ENCODE results near the gene GSTP1.
"Not testable (repeated sequence)": the region's sequence is repeated elsewhere in the genome, so short reads cannot be mapped to it uniquely, and the experiment has no call there.

Gene GSTP1

GRCh38 chr11:67615728-67616430 is 32.3 kb downstream of the GSTP1 start:
- DNase-seq (ENCODE audit: low read depth): no peak

- no peak for DNase-seq (ENCODE audit: low read depth)
These were observed 33.0 kb downstream of the GSTP1 start for GRCh38 chr11:67616431-67617242.

- DNase-seq (ENCODE audit: low read depth): no peak
These were observed 33.8 kb downstream of the GSTP1 start for GRCh38 chr11:67617243-67617953.

GRCh38 chr11:67618901-67619659 is 35.5 kb downstream of the GSTP1 start:
- not testable (repeated sequence) for DNase-seq (ENCODE audit: low read depth)

- not testable (repeated sequence) for DNase-seq (ENCODE audit: low read depth)
These were observed 36.3 kb downstream of the GSTP1 start for GRCh38 chr11:67619683-67620618.

DNA sequence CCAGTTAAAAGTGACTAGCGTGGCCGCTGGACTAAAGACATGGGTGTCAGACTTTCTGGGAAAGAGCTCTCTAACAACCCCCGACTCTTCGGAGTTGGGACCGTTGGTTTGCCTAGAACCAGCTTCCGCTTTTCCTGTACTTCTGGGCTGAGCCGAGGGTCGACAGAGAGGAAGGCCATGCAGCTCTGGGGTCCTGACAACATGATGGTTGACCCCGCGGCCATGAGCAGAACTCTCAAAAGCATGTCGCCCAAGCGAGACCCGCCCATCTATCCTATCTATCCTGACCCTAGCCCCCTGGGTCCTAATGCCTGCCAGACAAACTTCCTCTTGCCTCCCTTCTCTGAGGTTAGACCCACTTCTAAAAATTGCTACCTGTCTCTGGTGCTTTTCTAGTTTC is 37.0 kb downstream of the GSTP1 start:
- DNase-seq (ENCODE audit: low read depth): not testable (repeated sequence)

GRCh38 chr11:67621928-67622327 is 38.3 kb downstream of the GSTP1 start:
- DNase-seq (ENCODE audit: low read depth): not testable (repeated sequence)

GRCh38 chr11:67622905-67623304 is 39.3 kb downstream of the GSTP1 start:
- DNase-seq (ENCODE audit: low read depth): not testable (repeated sequence)

- not testable (repeated sequence) for DNase-seq (ENCODE audit: low read depth)
These were observed 40.2 kb downstream of the GSTP1 start for GRCh38 chr11:67623795-67624194.

GRCh38 chr11:67626131-67626833 is 42.7 kb downstream of the GSTP1 start:
- not testable (repeated sequence) for DNase-seq (ENCODE audit: low read depth)

DNA sequence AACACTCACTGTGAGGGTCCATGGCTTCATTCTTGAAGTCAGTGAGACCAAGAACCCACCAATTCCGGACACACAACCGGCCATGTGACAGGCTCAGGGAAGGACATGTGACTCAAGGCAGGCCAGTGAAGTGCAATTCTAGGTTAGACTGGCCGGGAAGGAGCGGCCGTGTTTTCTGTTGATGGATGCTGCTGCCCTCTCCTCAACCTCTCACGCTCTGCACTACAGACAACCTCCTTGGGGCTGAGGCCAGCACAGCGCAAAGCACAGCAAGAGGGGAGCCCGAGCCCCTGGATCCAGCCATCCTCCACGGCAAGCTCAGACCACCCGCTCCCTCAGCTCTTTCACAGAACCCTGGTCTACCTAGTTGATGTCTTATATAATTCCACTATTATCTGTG is 43.4 kb downstream of the GSTP1 start:
- DNase-seq (ENCODE audit: low read depth): no peak

GRCh38 chr11:67627441-67627811 is 43.8 kb downstream of the GSTP1 start:
- DNase-seq (ENCODE audit: low read depth): no peak

- no peak for DNase-seq (ENCODE audit: low read depth)
These were observed 44.4 kb downstream of the GSTP1 start for GRCh38 chr11:67627812-67628624.

DNA sequence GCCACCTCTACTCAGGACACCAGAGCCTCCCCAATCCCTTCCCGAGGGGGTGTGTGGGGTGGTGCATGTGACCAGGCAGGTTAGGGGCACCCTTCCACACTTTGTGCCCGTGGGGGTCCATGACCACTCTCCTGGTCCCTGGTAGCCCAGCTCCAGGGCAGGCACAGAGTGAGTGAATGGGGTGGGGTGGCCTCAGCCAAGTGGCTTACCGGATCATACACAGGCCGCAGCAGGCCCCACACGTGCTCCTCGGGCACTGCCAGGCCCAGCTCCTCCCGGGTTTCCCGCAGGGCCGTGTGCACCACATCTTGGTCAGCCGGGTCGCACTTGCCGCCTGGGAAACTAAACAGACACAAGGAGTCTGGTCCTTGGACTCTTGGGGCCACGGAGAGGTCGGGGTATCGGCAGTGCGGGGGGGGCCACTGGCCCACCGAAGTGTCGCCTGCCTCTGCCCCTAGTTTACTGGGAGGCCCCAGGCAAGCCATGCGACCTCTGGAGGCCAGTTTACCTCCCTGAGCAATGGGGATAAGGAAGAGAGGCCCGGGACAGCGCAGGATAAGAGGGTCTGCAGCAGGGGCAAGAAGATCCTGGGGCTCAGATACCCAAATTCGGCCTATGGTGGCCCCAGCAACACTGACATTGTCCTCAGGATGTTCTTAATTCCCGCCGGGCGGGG is 45.2 kb downstream of the GSTP1 start:
- no peak for DNase-seq (ENCODE audit: low read depth)

DNA sequence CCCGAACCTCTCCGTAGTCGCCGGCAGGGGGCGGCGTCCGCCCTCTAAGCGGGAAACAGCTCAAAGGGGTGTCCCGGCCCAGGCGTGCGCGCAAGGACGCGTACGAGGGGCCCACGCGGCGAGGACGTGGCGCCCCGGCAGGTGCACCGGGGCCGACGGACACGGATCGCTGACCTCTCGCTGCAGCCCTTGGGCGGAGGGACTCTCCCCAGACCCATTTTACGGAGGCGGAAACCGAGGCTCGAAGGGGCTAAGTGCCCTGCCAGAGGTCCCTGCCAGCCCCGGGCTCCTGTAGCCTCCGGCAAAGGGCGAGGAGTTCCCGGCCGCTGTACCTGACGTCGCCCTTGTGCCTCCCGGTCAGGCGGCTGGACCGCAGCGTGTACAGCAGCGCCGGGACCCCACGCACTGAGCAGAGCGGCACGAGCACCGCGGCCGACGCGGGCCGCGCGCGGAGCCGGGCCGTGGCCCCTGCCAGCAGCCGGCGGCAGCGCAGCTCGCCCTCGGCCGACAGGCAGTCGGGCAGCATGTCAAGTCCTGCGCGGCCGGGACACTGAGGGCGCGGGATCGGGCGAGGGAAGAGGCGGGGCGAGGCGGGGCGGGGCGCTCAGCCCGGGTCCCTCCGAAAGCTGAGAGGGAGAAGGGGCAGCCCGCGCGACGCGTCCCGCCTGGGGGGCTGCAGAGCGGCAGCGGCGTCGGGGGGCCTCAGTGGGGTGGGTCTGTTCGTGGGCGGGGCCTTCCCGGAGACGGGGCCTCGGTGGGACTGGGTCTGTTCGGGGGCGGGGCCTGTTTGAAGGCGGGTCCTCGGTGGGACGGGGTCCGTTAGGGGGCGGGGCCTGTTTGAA is 46.0 kb downstream of the GSTP1 start, which contains the start of gene NUDT8:
TSS of gene NUDT8 (minus strand) at position 552 of the 842 bp plus-strand sequence. CDS start at position 526, 26 bp downstream.
- DNase-seq (ENCODE audit: low read depth): peak; percentile 58

DNA sequence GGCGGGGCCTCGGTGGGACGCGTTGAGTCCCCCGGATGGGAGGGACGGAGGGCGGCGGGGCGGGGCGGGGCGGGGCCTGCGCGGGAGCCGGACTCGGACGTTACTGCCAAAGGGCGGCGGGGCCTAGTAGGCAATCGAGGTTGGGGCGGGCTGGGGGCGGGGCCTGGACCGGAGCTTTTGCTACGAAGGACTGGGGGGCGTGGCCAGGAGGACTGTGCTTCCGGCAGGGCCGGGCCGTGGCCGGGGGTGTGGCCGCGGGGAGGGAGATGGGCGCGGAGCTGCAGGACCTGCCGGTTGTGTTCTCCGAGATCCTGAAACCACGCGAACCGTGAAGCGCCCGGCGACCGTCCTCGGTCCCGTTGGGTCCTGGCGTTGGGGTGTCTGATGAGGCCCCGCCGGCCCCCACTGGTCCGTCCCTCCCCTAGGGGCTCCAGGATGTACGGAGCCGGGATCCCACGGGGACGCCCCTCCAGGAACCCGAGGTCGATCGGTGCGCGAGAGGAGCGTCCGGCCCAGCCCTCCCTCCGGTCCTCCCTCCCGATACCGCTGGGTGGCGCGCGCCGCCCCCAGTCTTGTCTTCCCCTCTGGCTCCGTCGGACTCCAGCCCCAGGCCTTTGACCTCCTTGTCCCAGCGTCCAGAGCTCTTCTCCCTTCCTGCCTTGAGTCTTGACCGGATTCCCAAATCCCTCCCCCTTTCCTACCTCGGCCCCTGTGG is 46.8 kb downstream of the GSTP1 start:
- DNase-seq (ENCODE audit: low read depth): peak; percentile 93

DNA sequence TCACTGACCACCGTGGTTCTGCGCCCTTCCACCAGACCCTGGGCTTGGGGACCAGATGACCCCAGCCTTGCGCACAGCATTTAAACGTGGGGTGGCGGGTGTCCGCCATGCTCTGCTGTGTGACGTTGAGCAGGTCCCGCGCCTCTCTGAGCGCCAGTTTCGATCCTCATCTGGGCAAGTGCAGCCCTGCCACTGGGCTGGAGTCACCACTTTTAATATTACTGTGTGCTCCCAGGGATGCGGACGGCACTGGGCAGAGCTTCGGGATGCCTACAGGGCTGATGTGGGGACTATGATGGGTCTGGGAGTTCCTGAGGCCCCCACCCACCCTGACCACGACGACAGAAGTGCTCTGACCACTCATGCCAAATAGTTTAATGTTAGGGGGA is 47.3 kb downstream of the GSTP1 start:
- no peak for DNase-seq (ENCODE audit: low read depth)

Measured in stromal cell of bone marrow (primary cell).